NCI-H510A treated with DMSO at 0.1 percent for 48 hours (cell line): ENCODE data around the gene STAT5B.
"Not testable (repeated sequence)": the region's sequence is repeated elsewhere in the genome, so short reads cannot be mapped to it uniquely, and the experiment has no call there.

Source experiments
- DNase-seq: peaks from one replicate; lab custom pipeline; 2025; lab: John Stamatoyannopoulos, UW

STAT5B gene

DNA sequence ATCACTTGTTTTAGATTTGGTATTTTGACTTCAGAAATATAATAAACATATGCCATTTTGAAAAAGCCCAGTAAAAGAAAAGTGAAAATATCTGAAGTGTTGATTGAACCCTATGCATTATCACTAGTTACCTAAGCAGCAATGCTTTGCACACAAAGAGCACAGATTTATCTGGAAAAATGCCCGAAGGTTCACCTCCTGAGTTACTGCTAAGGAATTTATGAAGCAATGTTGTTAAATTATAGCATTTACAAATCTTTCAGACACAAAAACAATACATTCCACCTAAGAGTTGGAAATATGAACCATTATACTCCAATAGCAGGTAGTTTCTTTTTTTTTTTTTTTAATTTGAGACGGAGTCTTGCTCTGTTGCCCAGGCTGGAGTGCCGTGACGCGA lies 43.0 kb downstream of the STAT5B start:
- no peak for DNase-seq

GRCh38 chr17:42230225-42230624 lies 46.0 kb downstream of the STAT5B start:
- no peak for DNase-seq

- DNase-seq, result no peak
These were observed 48.1 kb downstream of the STAT5B start for GRCh38 chr17:42227849-42228700.

GRCh38 chr17:42225646-42226045 lies 50.5 kb downstream of the STAT5B start:
- no peak for DNase-seq

- no peak for DNase-seq
These were observed 51.5 kb downstream of the STAT5B start for GRCh38 chr17:42224651-42225050.

GRCh38 chr17:42221886-42222745 lies 54.1 kb downstream of the STAT5B start:
- peak; percentile 22 for DNase-seq

GRCh38 chr17:42219280-42219679 lies 56.9 kb downstream of the STAT5B start:
- not testable (repeated sequence) for DNase-seq

DNA sequence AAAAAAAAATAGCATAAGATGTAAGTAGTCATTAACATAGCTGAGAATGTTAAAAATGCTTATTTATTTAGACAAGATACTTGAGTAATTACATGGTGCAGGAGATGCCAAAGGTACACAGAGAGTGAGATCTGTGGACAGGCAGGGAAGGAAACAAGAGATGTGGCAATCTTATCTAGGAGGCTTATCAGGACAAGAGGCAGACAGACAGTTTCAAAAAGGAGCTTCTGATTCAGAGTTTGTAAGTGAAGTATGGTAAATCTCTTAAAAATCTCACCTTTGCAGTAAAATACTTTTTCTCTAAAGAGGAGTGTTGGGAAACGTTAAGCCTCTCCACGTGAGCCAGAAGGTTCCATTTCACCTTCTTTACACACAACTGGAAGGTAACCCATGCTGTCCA lies 62.0 kb downstream of the STAT5B start:
- no peak for DNase-seq

GRCh38 chr17:42212382-42212781 lies 63.8 kb downstream of the STAT5B start:
- no peak for DNase-seq

- DNase-seq, result not testable (repeated sequence)
These were observed 64.3 kb downstream of the STAT5B start for GRCh38 chr17:42211921-42212341.

- DNase-seq, result no peak
These were observed 66.1 kb downstream of the STAT5B start for GRCh38 chr17:42210046-42210445.

DNA sequence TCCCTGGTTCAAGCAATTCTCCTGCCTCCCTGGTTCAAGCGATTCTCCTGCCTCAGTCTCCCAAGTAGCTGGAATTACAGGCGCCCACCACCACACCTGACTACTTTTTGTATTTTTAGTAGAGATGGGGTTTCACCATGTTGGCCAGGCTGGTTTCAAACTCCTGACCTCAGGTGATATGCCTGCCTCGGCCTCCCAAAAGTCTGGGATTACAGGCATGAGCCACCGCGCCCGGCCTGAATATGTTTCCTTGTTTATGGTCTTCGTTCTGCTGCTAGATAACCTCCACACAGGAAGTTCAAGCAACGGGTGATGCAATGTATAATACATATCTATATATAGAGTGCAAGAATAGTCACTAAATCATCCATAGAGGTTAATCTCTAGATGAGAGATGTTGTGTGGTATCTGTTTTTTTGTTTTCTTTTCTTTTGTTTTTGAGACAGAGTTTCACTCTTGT lies 70.0 kb downstream of the STAT5B start:
- not testable (repeated sequence) for DNase-seq

GRCh38 chr17:42203354-42203753 lies 72.8 kb downstream of the STAT5B start:
- no peak for DNase-seq

DNA sequence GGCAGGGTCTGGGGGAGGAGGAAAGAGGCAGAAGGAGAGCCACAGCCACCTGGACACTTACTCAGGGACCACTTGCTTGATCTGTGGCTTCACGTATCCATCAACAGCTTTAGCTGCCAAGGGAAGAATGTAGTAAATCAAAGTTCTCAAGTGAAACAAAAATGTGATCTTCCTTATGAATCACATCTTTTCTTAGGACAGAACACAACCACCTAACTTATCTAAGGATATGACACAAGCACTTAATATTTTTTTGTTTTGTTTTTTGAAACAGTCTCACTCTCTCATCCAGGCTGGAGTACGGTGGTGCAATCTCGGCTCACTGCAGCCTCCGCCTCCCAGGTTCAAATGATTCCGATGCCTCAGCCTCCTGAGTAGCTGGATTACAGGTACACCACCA lies 73.5 kb downstream of the STAT5B start:
- DNase-seq, result no peak

DNA sequence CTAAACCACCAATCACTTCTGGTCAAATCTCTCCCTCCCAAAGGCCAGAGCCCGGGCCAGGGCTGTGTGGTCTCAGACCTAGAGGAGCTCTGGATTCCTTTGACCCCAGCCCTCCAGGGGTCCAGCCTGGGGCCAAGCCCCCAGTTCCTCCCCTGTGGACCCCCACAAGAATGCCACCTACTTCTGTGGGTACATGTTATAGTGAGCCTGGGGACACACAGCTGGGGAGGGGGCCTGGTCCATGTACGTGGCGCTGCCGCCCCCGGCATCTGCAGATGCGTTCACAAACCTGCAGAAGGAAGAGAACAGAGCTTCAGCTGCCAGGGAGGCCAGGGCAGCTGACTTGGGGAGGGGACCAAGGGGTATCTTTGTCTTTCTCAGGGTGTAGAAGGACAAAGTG lies 74.0 kb downstream of the STAT5B start:
- DNase-seq, result no peak

DNA sequence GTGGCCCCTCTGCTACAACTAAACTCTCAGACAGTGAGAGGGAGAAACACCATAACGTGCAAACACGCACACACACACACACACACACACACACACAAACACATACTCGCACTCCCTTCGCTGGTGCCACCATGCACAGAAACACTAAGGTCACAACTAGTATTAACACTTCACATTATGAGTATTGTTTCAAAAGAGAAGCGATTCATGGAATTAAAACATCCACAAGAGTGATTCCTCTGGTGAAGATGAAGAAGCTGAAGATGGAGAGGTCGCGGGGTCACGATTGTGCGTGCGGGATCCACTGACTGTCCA lies 74.8 kb downstream of the STAT5B start:
- no peak for DNase-seq

GRCh38 chr17:42200706-42201457 lies 75.3 kb downstream of the STAT5B start:
- no peak for DNase-seq

GRCh38 chr17:42199416-42200011 lies 76.7 kb downstream of the STAT5B start:
- DNase-seq, result no peak

GRCh38 chr17:42198897-42199296 lies 77.3 kb downstream of the STAT5B start:
- DNase-seq, result no peak

- DNase-seq, result no peak
These were observed 78.5 kb downstream of the STAT5B start for GRCh38 chr17:42197564-42198156.
